SU-DHL-6 (cell line): Measurements from ENCODE around the gene GADD45GIP1.

Experiments used
- H2AFZ ChIP-seq: fragments of 200-600 bp; sonication (generic); 2 replicates; pipeline ENCODE4 v1.6.1; 2014; ENCODE audit warnings: low read depth, mild to moderate bottlenecking, moderate library complexity, mixed read lengths, antibody characterized with exemption, low read length; ENCODE audit not compliant: severe bottlenecking
- H3F3A ChIP-seq: fragments of 200-600 bp; shearing (Covaris generic); 2 replicates; pipeline ENCODE4 v1.6.0; 2016; ENCODE audit warnings: antibody characterized with exemption, mild to moderate bottlenecking; ENCODE audit not compliant: insufficient read depth
- H3K27ac ChIP-seq: fragments of 200-600 bp; sonication (generic); 2 replicates; pipeline ENCODE4 v1.5.1; 2016; ENCODE audit warnings: low read depth, mild to moderate bottlenecking, low read length, moderate library complexity, mixed read lengths
- H3K27me3 ChIP-seq: fragments of 200-600 bp; sonication (generic), shearing (Covaris generic); 2 replicates; pipeline ENCODE4 v1.6.0; 2014; ENCODE audit warnings: mild to moderate bottlenecking, low read length
- H3K36me3 ChIP-seq: fragments of 200-600 bp; sonication (generic); 2 replicates; pipeline ENCODE4 v1.6.1; 2014; ENCODE audit warnings: mild to moderate bottlenecking, low read length, mixed read lengths
- H3K4me2 ChIP-seq: fragments of 300-600, 200-600 bp; shearing (Covaris generic), sonication (generic); 2 replicates; pipeline ENCODE4 v1.6.0; 2014; ENCODE audit warnings: low read length, low read depth, mild to moderate bottlenecking; ENCODE audit not compliant: poor library complexity, severe bottlenecking
- H3K4me3 ChIP-seq: fragments of 200-600 bp; sonication (generic); 2 replicates; pipeline ENCODE4 v1.5.1; 2014; ENCODE audit warnings: antibody characterized with exemption, low read length, mild to moderate bottlenecking, mixed read lengths; ENCODE audit not compliant: insufficient read depth, poor library complexity, severe bottlenecking
- H3K79me2 ChIP-seq: fragments of 200-600 bp; sonication (generic); 2 replicates; pipeline ENCODE4 v1.6.1; 2014; ENCODE audit warnings: mild to moderate bottlenecking, low read length, moderate library complexity; ENCODE audit not compliant: insufficient read depth
- H3K9ac ChIP-seq: fragments of 200-600 bp; sonication (generic); 2 replicates; pipeline ENCODE4 v1.7.0; 2014; ENCODE audit warnings: mild to moderate bottlenecking, low read length
- H3K9me2 ChIP-seq: fragments of 200-600 bp; sonication (generic); replicated peaks from 2 replicates; pipeline ENCODE4 v1.6.1; 2014; ENCODE audit warnings: low read length; ENCODE audit not compliant: insufficient read depth
- H3K9me3 ChIP-seq: fragments of 200-600 bp; sonication (generic); 2 replicates; pipeline ENCODE4 v1.6.1; 2014; ENCODE audit warnings: low read length, mixed read lengths; ENCODE audit not compliant: insufficient read depth
- H4K20me1 ChIP-seq: fragments of 200-600 bp; sonication (generic); 2 replicates; pipeline ENCODE4 v1.6.1; 2014; ENCODE audit warnings: low read depth, mild to moderate bottlenecking, antibody characterized with exemption, low read length, moderate library complexity, mixed read lengths
- EZH2phosphoT487 ChIP-seq: fragments of 200-600 bp; sonication (generic), shearing (Covaris generic); conservative IDR thresholded peaks from 2 replicates; pipeline ENCODE4 v1.6.1; 2018; ENCODE audit warnings: mild to moderate bottlenecking, antibody characterized with exemption, low read length, moderate library complexity, mixed read lengths
- TF ChIP-seq, protein P1 (sequence below): fragments of 200-600 bp; sonication (generic); IDR thresholded peaks from one replicate; pipeline ENCODE4 v1.5.1; 2017; ENCODE audit warnings: antibody characterized with exemption, mild to moderate bottlenecking, low read length, moderate library complexity; ENCODE audit not compliant: insufficient read depth, poor library complexity, severe bottlenecking

The GADD45GIP1 gene

DNA sequence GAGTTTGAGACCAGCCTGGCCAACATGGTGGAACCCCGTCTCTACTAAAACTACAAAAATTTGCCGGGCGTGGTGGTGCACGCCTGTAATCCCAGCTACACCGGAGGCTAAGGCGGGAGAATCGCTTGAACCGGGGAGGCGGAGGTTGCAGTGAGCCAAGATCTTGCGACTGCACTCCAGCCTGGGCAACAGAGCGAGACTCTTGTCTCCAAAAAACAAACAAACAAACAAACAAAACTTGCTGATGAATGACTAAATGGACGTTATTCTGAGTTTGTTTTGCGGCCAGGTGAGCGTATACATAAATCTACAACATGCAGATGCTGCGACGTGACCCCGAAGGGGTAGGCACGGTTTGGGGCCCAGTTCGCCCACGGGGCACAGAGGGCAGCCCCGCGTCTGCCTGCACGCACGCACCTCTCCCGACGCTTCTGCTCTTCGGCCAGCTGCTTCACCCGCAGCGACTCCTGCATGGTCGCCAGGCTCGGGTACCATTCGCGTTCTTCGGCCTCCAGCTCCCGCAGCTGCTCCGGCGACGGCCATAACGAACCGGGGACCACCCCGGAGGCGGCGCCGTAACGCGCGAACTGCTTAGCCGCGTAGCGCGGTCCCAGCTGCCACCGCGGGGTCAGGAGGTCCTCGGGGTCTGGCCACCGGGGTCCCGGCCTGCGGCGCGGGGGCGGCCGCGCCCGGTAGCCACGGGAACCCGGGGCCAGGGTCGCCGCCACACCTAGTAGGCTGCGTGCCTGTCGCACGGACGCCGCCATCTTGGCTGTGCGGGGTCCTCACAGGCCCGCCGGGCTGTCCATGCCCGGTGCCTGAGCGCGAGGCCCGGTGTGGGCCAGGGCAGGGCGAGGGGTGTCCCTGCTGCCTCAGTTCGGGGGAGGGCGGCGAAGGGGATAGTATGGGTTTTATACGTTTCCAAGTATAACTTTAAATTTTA lies at the start of gene GADD45GIP1:
Gene GADD45GIP1 (minus strand): TSS at position 778 of the 943 bp plus-strand sequence. CDS start 11 bp downstream, at position 767.
- peak within 1 kb of the TSS; percentile 92 for H2AFZ ChIP-seq

DNA sequence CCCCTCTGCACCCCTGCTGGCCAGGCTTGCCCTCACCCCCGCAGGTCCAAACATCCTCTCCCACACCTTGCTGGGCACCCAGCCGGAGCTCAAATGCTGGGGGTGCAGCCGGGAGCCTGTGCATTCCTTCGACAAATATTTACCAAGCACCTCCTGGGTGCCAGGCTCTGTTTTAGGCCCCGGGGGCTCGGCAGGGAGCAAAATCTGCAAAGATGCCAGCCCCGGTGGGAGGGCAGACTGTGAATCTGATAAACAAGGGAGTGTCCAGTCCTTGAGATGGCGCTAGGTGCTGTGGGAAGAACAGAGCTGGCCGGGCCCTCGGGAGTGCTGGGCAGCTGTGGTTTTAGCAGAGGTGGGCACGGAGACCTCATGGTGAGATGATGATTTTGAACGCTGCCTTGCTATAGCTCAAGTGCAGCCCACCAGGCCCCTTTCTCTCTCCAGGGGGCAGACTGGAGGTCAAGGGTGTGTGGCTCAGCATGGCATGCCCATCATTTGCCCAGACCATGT lies 48.9 kb upstream of the GADD45GIP1 start:
- no peaks in the 10 kb centered on the region for H3K27me3 ChIP-seq
- H3K9ac ChIP-seq: no peak overlapping the region
- no peaks in the 10 kb centered on the region for H3K9me2 ChIP-seq
- no peaks in the 10 kb centered on the region for H3K36me3 ChIP-seq
- no peak overlapping the region for H3K4me2 ChIP-seq
- no peak for TF ChIP-seq EZH2phosphoT487
- TF ChIP-seq, protein P1, sequence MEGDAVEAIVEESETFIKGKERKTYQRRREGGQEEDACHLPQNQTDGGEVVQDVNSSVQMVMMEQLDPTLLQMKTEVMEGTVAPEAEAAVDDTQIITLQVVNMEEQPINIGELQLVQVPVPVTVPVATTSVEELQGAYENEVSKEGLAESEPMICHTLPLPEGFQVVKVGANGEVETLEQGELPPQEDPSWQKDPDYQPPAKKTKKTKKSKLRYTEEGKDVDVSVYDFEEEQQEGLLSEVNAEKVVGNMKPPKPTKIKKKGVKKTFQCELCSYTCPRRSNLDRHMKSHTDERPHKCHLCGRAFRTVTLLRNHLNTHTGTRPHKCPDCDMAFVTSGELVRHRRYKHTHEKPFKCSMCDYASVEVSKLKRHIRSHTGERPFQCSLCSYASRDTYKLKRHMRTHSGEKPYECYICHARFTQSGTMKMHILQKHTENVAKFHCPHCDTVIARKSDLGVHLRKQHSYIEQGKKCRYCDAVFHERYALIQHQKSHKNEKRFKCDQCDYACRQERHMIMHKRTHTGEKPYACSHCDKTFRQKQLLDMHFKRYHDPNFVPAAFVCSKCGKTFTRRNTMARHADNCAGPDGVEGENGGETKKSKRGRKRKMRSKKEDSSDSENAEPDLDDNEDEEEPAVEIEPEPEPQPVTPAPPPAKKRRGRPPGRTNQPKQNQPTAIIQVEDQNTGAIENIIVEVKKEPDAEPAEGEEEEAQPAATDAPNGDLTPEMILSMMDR: no peak
- H2AFZ ChIP-seq: no peak overlapping the region
- no peaks in the 10 kb centered on the region for H3K9me3 ChIP-seq
- no peak overlapping the region for H3K27ac ChIP-seq
- no peaks in the 10 kb centered on the region for H3K79me2 ChIP-seq
- no peaks in the 10 kb centered on the region for H4K20me1 ChIP-seq
- H3K4me3 ChIP-seq: no peak overlapping the region
- no peaks in the 10 kb centered on the region for H3F3A ChIP-seq

More for the DNA sequence above, at the start of gene GADD45GIP1:
- peaks cover 43% of the 10 kb centered on the region for H3F3A ChIP-seq
- 0 out of 2 replicates have a peak, but pooled peaks cover 7% of the 10 kb centered on the region for H3K36me3 ChIP-seq
- H3K9me3 ChIP-seq: no peaks in the 10 kb centered on the region
- H3K4me3 ChIP-seq: peak within 1 kb of the TSS; percentile 66
- H3K9me2 ChIP-seq: no peaks in the 10 kb centered on the region
- H3K4me2 ChIP-seq: peak within 1 kb of the TSS; percentile 69
- TF ChIP-seq EZH2phosphoT487: no peak
- TF ChIP-seq, protein P1: no peak
- H3K79me2 ChIP-seq: peaks cover 23% of the 10 kb centered on the region
- H3K9ac ChIP-seq: peak within 1 kb of the TSS; percentile 80
- H3K27ac ChIP-seq: peak within 1 kb of the TSS; percentile 72
- H3K27me3 ChIP-seq: no peaks in the 10 kb centered on the region
- H4K20me1 ChIP-seq: no peaks in the 10 kb centered on the region; the same call in 1 of the 2 replicates

DNA sequence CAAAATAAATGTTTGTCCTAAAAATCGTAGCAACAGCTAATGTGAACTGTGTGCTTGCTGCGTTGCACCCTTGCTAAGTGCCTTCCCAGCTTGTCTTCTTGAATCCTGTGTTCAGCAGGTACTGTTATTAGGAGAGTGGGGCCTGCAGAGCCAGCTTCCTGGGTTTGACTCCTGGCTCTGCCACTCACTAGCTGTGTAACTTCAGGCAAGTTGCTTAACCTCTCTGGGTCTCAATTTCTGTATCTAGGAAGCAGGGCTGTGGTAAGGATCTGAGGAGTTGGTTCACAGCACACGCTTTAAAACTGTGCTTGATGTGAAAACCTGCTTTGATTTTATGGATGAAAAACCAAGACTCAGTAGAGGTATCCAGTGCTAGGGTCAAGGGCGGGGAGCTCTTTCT lies 48.2 kb upstream of the GADD45GIP1 start:
- H4K20me1 ChIP-seq: no peaks in the 10 kb centered on the region

More for the DNA sequence above, 48.2 kb upstream of the GADD45GIP1 start:
- no peaks in the 10 kb centered on the region for H3K36me3 ChIP-seq
- H3K9ac ChIP-seq: no peak overlapping the region
- H3K9me3 ChIP-seq: no peaks in the 10 kb centered on the region
- no peak overlapping the region for H3K4me3 ChIP-seq
- no peak overlapping the region for H3K4me2 ChIP-seq
- no peak for TF ChIP-seq EZH2phosphoT487
- TF ChIP-seq, protein P1: no peak
- H3F3A ChIP-seq: no peaks in the 10 kb centered on the region
- H2AFZ ChIP-seq: no peak overlapping the region
- no peaks in the 10 kb centered on the region for H3K79me2 ChIP-seq
- no peaks in the 10 kb centered on the region for H3K27me3 ChIP-seq
- H3K27ac ChIP-seq: no peak overlapping the region
- H3K9me2 ChIP-seq: no peaks in the 10 kb centered on the region
